IMR-90 (cell line): ENCODE results near the gene SMCHD1.

Source experiments
- BHLHE40 ChIP-seq: fragments of 150-350 bp; IDR thresholded peaks from 2 replicates; pipeline ENCODE4 v1.6.1; 2016; ENCODE audit warnings: mild to moderate bottlenecking, low read depth, low read length
- CEBPB ChIP-seq: IDR thresholded peaks from 2 replicates; pipeline ENCODE4 v1.6.1; 2012; ENCODE audit warnings: low read depth, low read length, improper control_type of control experiment
- CHD1 ChIP-seq: IDR thresholded peaks from 2 replicates; pipeline ENCODE4 v1.6.1; 2012; ENCODE audit warnings: low read depth, low read length, improper control_type of control experiment
- CTCF ChIP-seq: conservative IDR thresholded peaks from 2 replicates; pipeline ENCODE4 v1.5.1; 2012; ENCODE audit warnings: mild to moderate bottlenecking, low read depth, low read length, improper control_type of control experiment
- ELK1 ChIP-seq: fragments of 150-350 bp; IDR thresholded peaks from 2 replicates; pipeline ENCODE4 v1.6.1; 2016; ENCODE audit warnings: low read depth, mild to moderate bottlenecking, low read length, moderate library complexity, borderline replicate concordance
- FOS ChIP-seq: fragments of 150-350 bp; IDR thresholded peaks from 2 replicates; pipeline ENCODE4 v1.6.1; 2016; ENCODE audit warnings: low read depth, low read length
- MXI1 ChIP-seq: IDR thresholded peaks from 2 replicates; pipeline ENCODE4 v1.6.1; 2012; ENCODE audit warnings: low read depth, mild to moderate bottlenecking, low read length, moderate library complexity, borderline replicate concordance
- POLR2A ChIP-seq: IDR thresholded peaks from 2 replicates; pipeline ENCODE4 v1.6.1; 2012; ENCODE audit warnings: mild to moderate bottlenecking, low read depth, low read length
- RAD21 ChIP-seq: IDR thresholded peaks from 2 replicates; pipeline ENCODE4 v1.6.1; 2012; ENCODE audit warnings: low read length, improper control_type of control experiment
- RCOR1 ChIP-seq: IDR thresholded peaks from 2 replicates; pipeline ENCODE4 v1.6.1; 2012; ENCODE audit warnings: mild to moderate bottlenecking, low read length, improper control_type of control experiment; ENCODE audit not compliant: insufficient replicate concordance
- RFX5 ChIP-seq: IDR thresholded peaks from 2 replicates; pipeline ENCODE4 v1.8.0; 2012; ENCODE audit warnings: low read depth, mild to moderate bottlenecking, low read length, moderate library complexity

GRCh38 chr18:2654928-2655177, 673 bp upstream of the SMCHD1 start:
- TF ChIP-seq CTCF (no peak), FOS (no peak), POLR2A (no peak), ELK1 (no peak), BHLHE40 (no peak), MXI1 (no peak), CHD1 (no peak), RFX5 (no peak), RCOR1 (no peak), CEBPB (no peak), RAD21 (no peak)
